ENCODE data around the gene YY1AP1.
"Not testable (repeated sequence)": the region's sequence is repeated elsewhere in the genome, so short reads cannot be mapped to it uniquely, and the experiment has no call there.

DNA sequence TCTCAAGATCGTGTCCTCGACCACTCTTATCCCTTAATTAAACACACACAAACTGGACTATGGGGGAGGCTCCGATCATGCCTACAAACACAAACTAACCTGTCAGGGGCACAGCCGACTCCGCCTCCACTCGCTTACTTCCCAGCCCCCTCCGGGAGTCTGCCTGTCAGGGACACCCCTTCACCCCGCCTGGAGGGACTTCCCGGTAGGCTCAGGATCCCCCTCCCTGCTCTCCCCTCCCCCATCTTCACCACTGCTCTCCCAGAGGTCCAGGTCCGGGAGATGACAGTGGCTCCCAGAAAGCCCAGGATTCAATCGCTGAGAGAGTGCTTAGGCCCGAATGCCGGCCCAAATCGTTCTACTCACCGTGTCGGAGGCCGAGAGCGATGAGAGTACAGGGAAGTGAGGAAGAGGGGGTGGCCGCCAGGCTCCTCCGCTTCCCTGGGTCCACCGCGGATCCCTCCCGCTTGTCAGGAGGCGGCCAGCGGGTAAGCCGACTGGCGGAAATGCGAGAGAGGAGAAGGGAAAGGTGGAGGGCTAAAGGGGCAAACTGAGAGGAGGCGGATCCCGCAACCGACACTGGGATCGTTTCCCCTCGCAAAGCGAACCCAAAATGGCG lies 760 bp downstream of the YY1AP1 start:
- TF ChIP-seq, protein P1, sequence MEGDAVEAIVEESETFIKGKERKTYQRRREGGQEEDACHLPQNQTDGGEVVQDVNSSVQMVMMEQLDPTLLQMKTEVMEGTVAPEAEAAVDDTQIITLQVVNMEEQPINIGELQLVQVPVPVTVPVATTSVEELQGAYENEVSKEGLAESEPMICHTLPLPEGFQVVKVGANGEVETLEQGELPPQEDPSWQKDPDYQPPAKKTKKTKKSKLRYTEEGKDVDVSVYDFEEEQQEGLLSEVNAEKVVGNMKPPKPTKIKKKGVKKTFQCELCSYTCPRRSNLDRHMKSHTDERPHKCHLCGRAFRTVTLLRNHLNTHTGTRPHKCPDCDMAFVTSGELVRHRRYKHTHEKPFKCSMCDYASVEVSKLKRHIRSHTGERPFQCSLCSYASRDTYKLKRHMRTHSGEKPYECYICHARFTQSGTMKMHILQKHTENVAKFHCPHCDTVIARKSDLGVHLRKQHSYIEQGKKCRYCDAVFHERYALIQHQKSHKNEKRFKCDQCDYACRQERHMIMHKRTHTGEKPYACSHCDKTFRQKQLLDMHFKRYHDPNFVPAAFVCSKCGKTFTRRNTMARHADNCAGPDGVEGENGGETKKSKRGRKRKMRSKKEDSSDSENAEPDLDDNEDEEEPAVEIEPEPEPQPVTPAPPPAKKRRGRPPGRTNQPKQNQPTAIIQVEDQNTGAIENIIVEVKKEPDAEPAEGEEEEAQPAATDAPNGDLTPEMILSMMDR (conservative IDR thresholded peaks at IDR 0.05), result not testable (repeated sequence)
- TF ChIP-seq EZH2 (IDR thresholded peaks at IDR 0.05; ENCODE audit: low read depth), result not testable (repeated sequence)

All from PC-9 (cell line).